ENCODE data around the gene ANAPC5. TPM values are rescaled to one million over a fixed set of nuclear protein-coding genes. Genes with fewer than 3 reads are reported as not detected.

ANAPC5 gene
- total RNA-seq, 3 donors from 2014 or later = 89.8 to 98.1 (median 93.8) TPM

GRCh38 chr12:121357331-121357730 lies 5.1 kb upstream of the ANAPC5 start:
- no peak for ATAC-seq

GRCh38 chr12:121356657-121357056 lies 4.4 kb upstream of the ANAPC5 start:
- TF ChIP-seq CTCF (IDR thresholded peaks at IDR 0.05) = no peak
- DNase-seq = no peak
- Histone ChIP-seq H3K9me3 (no peaks in the 10 kb centered on the region), H3K4me3 (no peak overlapping the region), H3K36me3 (ENCODE audit: low read depth) (no peaks in the 10 kb centered on the region), H3K4me1 (ENCODE audit: low read depth) (peaks cover 3% of the 10 kb centered on the region)
- ATAC-seq = no peak
- intact Hi-C loops (cut with DNase I, micrococcal nuclease) = no loop called here

More at GRCh38 chr12:121357331-121357730, 5.1 kb upstream of the ANAPC5 start:
- intact Hi-C loops (cut with DNase I, micrococcal nuclease) = no loop called here
- Histone ChIP-seq H3K9me3 (no peaks in the 10 kb centered on the region), H3K4me1 (ENCODE audit: low read depth) (peaks cover 3% of the 10 kb centered on the region), H3K4me3 (no peak overlapping the region), H3K36me3 (ENCODE audit: low read depth) (no peaks in the 10 kb centered on the region)
- no peak for TF ChIP-seq CTCF (IDR thresholded peaks at IDR 0.05)
- DNase-seq = no peak

GRCh38 chr12:121355818-121356217 lies 3.6 kb upstream of the ANAPC5 start:
- Histone ChIP-seq H3K4me3 (no peak overlapping the region), H3K4me1 (ENCODE audit: low read depth) (peaks cover 11% of the 10 kb centered on the region), H3K9me3 (no peaks in the 10 kb centered on the region), H3K36me3 (ENCODE audit: low read depth) (no peaks in the 10 kb centered on the region)
- no peak for TF ChIP-seq CTCF (IDR thresholded peaks at IDR 0.05)
- intact Hi-C loops (cut with DNase I, micrococcal nuclease) = no loop called here
- DNase-seq (no peak), ATAC-seq (no peak)

- Histone ChIP-seq H3K4me3 (peak overlapping the region; percentile 77), H3K4me1 (ENCODE audit: low read depth) (peaks cover 13% of the 10 kb centered on the region), H3K36me3 (ENCODE audit: low read depth) (no peaks in the 10 kb centered on the region), H3K9me3 (no peaks in the 10 kb centered on the region)
- DNase-seq (no peak), ATAC-seq (peak; percentile 30)
- intact Hi-C loops (cut with DNase I, micrococcal nuclease) = no loop called here
- no peak for TF ChIP-seq CTCF (IDR thresholded peaks at IDR 0.05)
These were observed 439 bp upstream of the ANAPC5 start for GRCh38 chr12:121352682-121353018.

- Histone ChIP-seq H3K9me3 (no peaks in the 10 kb centered on the region), H3K36me3 (ENCODE audit: low read depth) (peaks cover 11% of the 10 kb centered on the region), H3K4me1 (ENCODE audit: low read depth) (peaks cover 11% of the 10 kb centered on the region), H3K4me3 (no peak overlapping the region)
- intact Hi-C loops (cut with DNase I, micrococcal nuclease) = no loop called here
- no peak for TF ChIP-seq CTCF (IDR thresholded peaks at IDR 0.05)
- ATAC-seq (no peak), DNase-seq (no peak)
These were observed 5.5 kb downstream of the ANAPC5 start for GRCh38 chr12:121346747-121347146.

GRCh38 chr12:121345151-121345815 lies 6.9 kb downstream of the ANAPC5 start:
- Histone ChIP-seq H3K36me3 (ENCODE audit: low read depth) (peaks cover 11% of the 10 kb centered on the region), H3K4me3 (no peak overlapping the region), H3K4me1 (ENCODE audit: low read depth) (no peaks in the 10 kb centered on the region), H3K9me3 (no peaks in the 10 kb centered on the region)
- ATAC-seq = no peak
- no peak for TF ChIP-seq CTCF (IDR thresholded peaks at IDR 0.05)
- no peak for DNase-seq
- intact Hi-C loops (cut with DNase I, micrococcal nuclease) = no loop called here
